Smooth muscle cell (in vitro differentiated cells): Measurements from ENCODE around the gene CAMK1D. TPM values are rescaled to one million over a fixed set of nuclear protein-coding genes. Genes with fewer than 3 reads are reported as not detected.
A peak's percentile ranks its signal among the peaks of the same experiment; 100 is the strongest.

Experiments used
- DNase-seq: peaks from one replicate; lab custom pipeline; 2025; ENCODE audit not compliant: unreplicated experiment; lab: John Stamatoyannopoulos, UW
- H2AFZ ChIP-seq: fragments of 200-600 bp; sonication (generic); 2 replicates; pipeline ENCODE4 v1.6.0; 2016; ENCODE audit warnings: antibody characterized with exemption, low read depth, mild to moderate bottlenecking
- H3F3A ChIP-seq: fragments of 200-600 bp; sonication (generic); 2 replicates; pipeline ENCODE4 v1.6.0; 2017; ENCODE audit warnings: antibody characterized with exemption, low read depth
- H3K27ac ChIP-seq: fragments of 200-600 bp; sonication (generic); 2 replicates; pipeline ENCODE4 v1.5.1; 2016; ENCODE audit warnings: low read depth, mild to moderate bottlenecking
- H3K27me3 ChIP-seq: fragments of 200-600 bp; sonication (generic); 2 replicates; pipeline ENCODE4 v1.6.1; 2016; ENCODE audit warnings: low read depth, mild to moderate bottlenecking
- H3K36me3 ChIP-seq: fragments of 200-600 bp; sonication (generic); 2 replicates; pipeline ENCODE4 v1.5.1; 2016; ENCODE audit warnings: low read depth
- H3K4me1 ChIP-seq: fragments of 200-600 bp; sonication (generic); 2 replicates; pipeline ENCODE4 v1.5.1; 2016; ENCODE audit warnings: low read depth
- H3K4me2 ChIP-seq: fragments of 200-600 bp; sonication (generic); 2 replicates; pipeline ENCODE4 v1.6.0; 2016; ENCODE audit warnings: mild to moderate bottlenecking
- H3K4me3 ChIP-seq: fragments of 200-600 bp; sonication (generic); 2 replicates; pipeline ENCODE4 v1.5.1; 2016; ENCODE audit warnings: mild to moderate bottlenecking
- H3K79me2 ChIP-seq: fragments of 200-600 bp; sonication (generic); 2 replicates; pipeline ENCODE4 v1.6.0; 2016; ENCODE audit warnings: low read depth, mild to moderate bottlenecking
- H3K9ac ChIP-seq: fragments of 200-600 bp; sonication (generic); 2 replicates; pipeline ENCODE4 v1.6.0; 2016; ENCODE audit warnings: low read depth
- H3K9me3 ChIP-seq: fragments of 200-600 bp; sonication (generic); replicated peaks from 2 replicates; pipeline ENCODE4 v1.5.1; 2016; ENCODE audit warnings: low read depth
- H4K20me1 ChIP-seq: fragments of 200-600 bp; sonication (generic); 2 replicates; pipeline ENCODE4 v1.6.0; 2016; ENCODE audit warnings: low read depth
- CTCF ChIP-seq: fragments of 200-600 bp; sonication (generic); IDR thresholded peaks from 2 replicates; pipeline ENCODE4 v1.5.1; 2017; ENCODE audit warnings: borderline replicate concordance, mild to moderate bottlenecking, antibody characterized with exemption; ENCODE audit not compliant: insufficient read depth, poor library complexity, severe bottlenecking
- WGBS: methylation state at CpG from one replicate; pipeline ENCODE4 v1.1.7; 2016; ENCODE audit warnings: low lambda C conversion rate; 5-methylcytosine and 5-hydroxymethylcytosine counted together
- polyA plus RNA-seq: library from polyadenylated mRNA; unstranded; fragments of >200 nt; fragmentation: Nextera tagmentation; extraction: Ambion mirVana; gene quantifications from 2 replicates; pipeline ENCODE4 v1.2.1, GENCODE V29; 2016
- total RNA-seq: library from RNA; depleted of rRNA; stranded (reverse); fragments of >200 nt; gene quantifications from 2 replicates; pipeline ENCODE4 v1.2.3, GENCODE V29; 2014

CAMK1D gene
- total and polyA plus RNA-seq, 2 experiments from 2014 or later = 1.6 to 2.3 TPM

- H3K79me2 ChIP-seq = no peaks in the 10 kb centered on the region
- H4K20me1 ChIP-seq = no peaks in the 10 kb centered on the region
- H3K4me3 ChIP-seq = no peak overlapping the region
- peaks cover 3% of the 10 kb centered on the region for H3F3A ChIP-seq
- no peaks in the 10 kb centered on the region for H3K4me1 ChIP-seq
- no peaks in the 10 kb centered on the region for H3K36me3 ChIP-seq
- no peak overlapping the region for H2AFZ ChIP-seq
- H3K9me3 ChIP-seq = no peaks in the 10 kb centered on the region
- no peak overlapping the region for H3K4me2 ChIP-seq
- no peak overlapping the region for H3K9ac ChIP-seq
- WGBS = 51% methylated on average over 6 of the region's 6 CpGs
- H3K27me3 ChIP-seq = no peaks in the 10 kb centered on the region
- no peak for TF ChIP-seq CTCF
- DNase-seq = no peak
- H3K27ac ChIP-seq = no peak overlapping the region
Measured at GRCh38 chr10:12826800-12827372, 477.5 kb downstream of the CAMK1D start.

- Histone ChIP-seq H3K36me3 (no peaks in the 10 kb centered on the region), H3K9ac (no peak overlapping the region), H3K9me3 (no peaks in the 10 kb centered on the region), H3K4me2 (no peak overlapping the region), H2AFZ (no peak overlapping the region), H3K4me1 (no peaks in the 10 kb centered on the region), H4K20me1 (no peaks in the 10 kb centered on the region), H3F3A (peaks cover 3% of the 10 kb centered on the region), H3K79me2 (no peaks in the 10 kb centered on the region), H3K27me3 (no peaks in the 10 kb centered on the region), H3K27ac (no peak overlapping the region), H3K4me3 (no peak overlapping the region)
- WGBS = 98% methylated on average over 12 of the region's 16 CpGs
- DNase-seq = no peak
- no peak for TF ChIP-seq CTCF
Measured at GRCh38 chr10:12828736-12829135, 479.4 kb downstream of the CAMK1D start.

- Histone ChIP-seq H3K9me3 (no peaks in the 10 kb centered on the region), H3K4me3 (no peak overlapping the region), H2AFZ (no peak overlapping the region), H3F3A (peaks cover 3% of the 10 kb centered on the region), H3K9ac (no peak overlapping the region), H3K4me2 (peak overlapping the region; percentile 0), H3K4me1 (no peaks in the 10 kb centered on the region), H3K79me2 (no peaks in the 10 kb centered on the region), H4K20me1 (no peaks in the 10 kb centered on the region), H3K27me3 (no peaks in the 10 kb centered on the region), H3K27ac (no peak overlapping the region), H3K36me3 (no peaks in the 10 kb centered on the region)
- DNase-seq = no peak
- TF ChIP-seq CTCF = no peak
- WGBS = 64% methylated on average over 6 of the region's 6 CpGs
Measured at GRCh38 chr10:12829831-12830390, 480.6 kb downstream of the CAMK1D start.

GRCh38 chr10:12832096-12832495, 482.7 kb downstream of the CAMK1D start:
- Histone ChIP-seq H3K27me3 (no peaks in the 10 kb centered on the region), H3K9ac (no peak overlapping the region), H3F3A (no peaks in the 10 kb centered on the region), H3K9me3 (no peaks in the 10 kb centered on the region), H3K79me2 (no peaks in the 10 kb centered on the region), H3K4me3 (no peak overlapping the region), H3K4me1 (no peaks in the 10 kb centered on the region), H3K36me3 (no peaks in the 10 kb centered on the region), H4K20me1 (no peaks in the 10 kb centered on the region), H2AFZ (no peak overlapping the region), H3K27ac (no peak overlapping the region), H3K4me2 (no peak overlapping the region)
- no peak for TF ChIP-seq CTCF
- WGBS = 96% methylated on average over 10 of the region's 10 CpGs
- no peak for DNase-seq
